ENCODE results near the gene SMIM27. TPM values are rescaled to one million over a fixed set of nuclear protein-coding genes. Genes with fewer than 3 reads are reported as not detected.

The SMIM27 gene
- total RNA-seq, 4 donors from 2014 or later = 4.1 to 10.9 (median 4.6) TPM

GRCh38 chr9:32589083-32589723, 37.1 kb downstream of the SMIM27 start:
- TF ChIP-seq CTCF (IDR thresholded peaks at IDR 0.05; ENCODE audit: low read depth) = no peak

DNA sequence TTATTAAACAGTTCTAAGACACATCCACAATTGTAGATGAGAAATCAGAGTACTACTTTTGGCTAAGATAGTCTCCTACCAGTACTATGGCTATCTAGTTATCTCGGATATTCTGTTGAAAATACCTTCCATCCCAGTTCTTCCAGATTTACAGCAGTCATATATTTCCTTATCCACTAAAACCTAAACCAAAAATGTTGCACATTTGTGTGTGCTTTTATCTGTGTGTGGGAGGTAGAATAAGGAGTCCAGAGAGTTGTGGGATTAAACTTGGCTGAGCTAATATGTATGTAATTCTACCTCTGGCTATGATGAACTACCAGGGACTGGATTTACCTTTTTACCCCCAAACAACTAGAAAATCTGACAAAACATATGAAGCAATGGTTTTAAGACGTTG, 38.3 kb downstream of the SMIM27 start:
- TF ChIP-seq CTCF (IDR thresholded peaks at IDR 0.05; ENCODE audit: low read depth) = no peak

GRCh38 chr9:32590898-32591297, 38.8 kb downstream of the SMIM27 start:
- no peak for TF ChIP-seq CTCF (IDR thresholded peaks at IDR 0.05; ENCODE audit: low read depth)

GRCh38 chr9:32596096-32596865, 44.2 kb downstream of the SMIM27 start:
- TF ChIP-seq CTCF (IDR thresholded peaks at IDR 0.05; ENCODE audit: low read depth) = no peak

DNA sequence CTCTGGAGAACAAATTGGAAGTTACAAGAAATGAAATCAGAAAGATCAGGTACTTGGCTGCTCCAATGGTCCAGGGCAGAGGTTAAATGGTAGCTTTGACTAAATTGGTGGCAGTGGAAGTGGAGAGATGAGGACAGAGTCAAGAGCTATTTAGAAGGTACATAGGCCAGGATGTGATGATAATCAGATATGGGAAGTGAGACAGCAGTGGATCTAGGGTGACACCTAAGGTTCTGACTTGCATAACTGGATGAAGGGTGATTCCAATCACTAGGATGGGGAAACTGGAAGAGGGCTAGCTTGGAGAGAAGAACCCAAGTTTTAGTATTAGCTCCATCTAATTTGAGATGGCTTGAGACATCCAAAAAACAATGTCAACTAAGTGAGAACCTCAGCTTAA, 44.8 kb downstream of the SMIM27 start:
- TF ChIP-seq CTCF (IDR thresholded peaks at IDR 0.05; ENCODE audit: low read depth) = no peak

Other genes with a start within 250 kb of the SMIM27 start
- 100 to 1,000 TPM; 108 to 271 (median 183) TPM for gene ACO1, start 167.7 kb upstream of the SMIM27 start, total RNA-seq
- 10 to 100 TPM in 1 of 4 donors, 1 to 10 TPM in 3; 8.6 to 19.4 (median 8.9) TPM for gene RIGI, start 26.1 kb upstream of the SMIM27 start, total RNA-seq
- gene TOPORS, start 259 bp downstream of the SMIM27 start, total RNA-seq = 10 to 100 TPM; 20.0 to 27.1 (median 21.3) TPM
- 10 to 100 TPM; 31.0 to 66.7 (median 39.6) TPM for gene NDUFB6, start 20.8 kb downstream of the SMIM27 start, total RNA-seq
- gene TAF1L, start 83.3 kb downstream of the SMIM27 start, total RNA-seq = under 1 TPM in 1 of 4 donors, not detected in 3; 0.17 TPM
- not detected for gene TMEM215, start 231.2 kb downstream of the SMIM27 start, total RNA-seq